ENCODE data around the gene SERPINA4.

Gene SERPINA4

DNA sequence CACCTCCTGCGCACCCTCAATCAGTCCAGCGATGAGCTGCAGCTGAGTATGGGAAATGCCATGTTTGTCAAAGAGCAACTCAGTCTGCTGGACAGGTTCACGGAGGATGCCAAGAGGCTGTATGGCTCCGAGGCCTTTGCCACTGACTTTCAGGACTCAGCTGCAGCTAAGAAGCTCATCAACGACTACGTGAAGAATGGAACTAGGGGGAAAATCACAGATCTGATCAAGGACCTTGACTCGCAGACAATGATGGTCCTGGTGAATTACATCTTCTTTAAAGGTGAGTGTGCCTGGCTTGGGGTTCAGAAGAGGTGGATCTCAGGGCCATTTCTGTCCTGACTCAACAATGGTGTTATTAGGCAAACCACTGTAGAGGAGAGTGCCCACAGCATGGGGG is 53.6 kb downstream of the SERPINA4 start:
- no peak for FAIRE-seq
- no peak for DNase-seq (ENCODE audit: low spot score)

DNA sequence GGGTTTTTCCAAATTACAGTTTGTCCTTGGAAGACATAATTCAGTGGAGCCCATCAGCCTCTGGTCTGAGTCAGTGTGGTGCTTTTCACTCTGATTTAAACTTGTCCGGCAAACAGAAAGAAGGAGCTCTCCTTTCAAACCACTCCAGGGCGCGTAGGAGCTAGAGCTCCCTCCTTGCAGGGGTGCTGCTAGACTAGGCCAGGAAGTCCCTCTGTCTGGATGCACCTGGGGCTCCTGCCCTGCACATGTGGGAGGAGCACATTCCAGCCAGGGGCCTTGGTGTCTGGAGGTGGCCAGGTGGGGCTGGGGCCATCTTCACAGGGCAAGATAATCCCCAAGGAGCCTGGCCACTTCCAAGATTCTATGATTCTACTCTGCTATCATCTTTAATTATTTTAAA is 54.0 kb downstream of the SERPINA4 start:
- FAIRE-seq (no peak), DNase-seq (ENCODE audit: low spot score) (no peak)

- FAIRE-seq (no peak), DNase-seq (ENCODE audit: low spot score) (no peak)
These were observed 54.8 kb downstream of the SERPINA4 start for GRCh38 chr14:94615823-94616570.

DNA sequence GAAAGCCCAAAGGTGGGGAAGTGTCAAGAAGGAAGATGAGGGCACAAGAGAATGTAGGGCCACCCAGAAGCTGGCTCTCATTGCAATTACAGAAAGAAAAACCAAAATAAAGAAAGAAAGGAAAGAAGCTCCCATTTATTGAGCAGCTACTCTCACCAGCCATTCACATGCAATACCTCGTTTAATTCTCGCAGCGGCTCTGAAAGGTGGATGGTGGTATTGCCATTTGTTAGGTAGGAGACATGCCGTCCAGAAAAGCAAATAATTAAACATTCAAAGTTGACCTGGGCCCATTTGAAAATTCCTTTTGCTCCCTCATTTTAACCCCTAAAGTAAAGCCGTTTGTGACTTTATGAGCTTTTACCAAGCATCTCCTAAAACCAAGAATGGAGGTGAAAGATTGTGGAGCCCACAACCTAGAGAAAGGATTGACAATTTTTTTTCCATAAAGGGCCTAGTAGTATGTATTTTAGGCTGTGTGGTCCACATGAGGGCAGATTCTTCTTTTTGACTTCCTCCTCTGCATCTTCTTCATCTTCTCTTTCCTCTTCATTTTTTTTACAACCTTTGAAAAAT is 56.2 kb downstream of the SERPINA4 start:
- DNase-seq (ENCODE audit: low spot score) (no peak), FAIRE-seq (no peak)

- no peak for FAIRE-seq
- DNase-seq (ENCODE audit: low spot score): no peak
These were observed 57.0 kb downstream of the SERPINA4 start for GRCh38 chr14:94617988-94618822.

GRCh38 chr14:94619297-94619696 is 58.1 kb downstream of the SERPINA4 start:
- DNase-seq (ENCODE audit: low spot score) (no peak), FAIRE-seq (no peak)

Data from urothelium cell line (cell line).